ENCODE measurements around the gene TOB1.
"Not testable (repeated sequence)": the region's sequence is repeated elsewhere in the genome, so short reads cannot be mapped to it uniquely, and the experiment has no call there.

The TOB1 gene

GRCh38 chr17:50902372-50903353 is 36.5 kb upstream of the TOB1 start:
- H3K4me1 ChIP-seq (ENCODE audit: insufficient read depth, low read length): peaks cover 44% of the 10 kb centered on the region
- H3K9ac ChIP-seq (ENCODE audit: low read depth, low read length): no peak overlapping the region
- H3K9me3 ChIP-seq (ENCODE audit: control insufficient read depth, insufficient read depth, low read length): no peaks in the 10 kb centered on the region
- no peaks in the 10 kb centered on the region for H3K36me3 ChIP-seq (ENCODE audit: insufficient read depth, low read length)

GRCh38 chr17:50900383-50900892 is 34.3 kb upstream of the TOB1 start:
- Histone ChIP-seq H3K4me1 (ENCODE audit: insufficient read depth, low read length) (peaks cover 41% of the 10 kb centered on the region), H3K36me3 (ENCODE audit: insufficient read depth, low read length) (no peaks in the 10 kb centered on the region), H3K9me3 (ENCODE audit: control insufficient read depth, insufficient read depth, low read length) (no peaks in the 10 kb centered on the region), H3K9ac (ENCODE audit: low read depth, low read length) (no peak overlapping the region)

- Histone ChIP-seq H3K9me3 (ENCODE audit: control insufficient read depth, insufficient read depth, low read length) (no peaks in the 10 kb centered on the region), H3K4me1 (ENCODE audit: insufficient read depth, low read length) (peaks cover 34% of the 10 kb centered on the region), H3K36me3 (ENCODE audit: insufficient read depth, low read length) (no peaks in the 10 kb centered on the region), H3K9ac (ENCODE audit: low read depth, low read length) (no peak overlapping the region)
Observed at GRCh38 chr17:50899559-50900319, 33.6 kb upstream of the TOB1 start.

- H3K9ac ChIP-seq (ENCODE audit: low read depth, low read length): no peak overlapping the region
- no peaks in the 10 kb centered on the region for H3K9me3 ChIP-seq (ENCODE audit: control insufficient read depth, insufficient read depth, low read length)
- H3K4me1 ChIP-seq (ENCODE audit: insufficient read depth, low read length): peaks cover 27% of the 10 kb centered on the region
- no peaks in the 10 kb centered on the region for H3K36me3 ChIP-seq (ENCODE audit: insufficient read depth, low read length)
Observed at GRCh38 chr17:50899005-50899460, 32.9 kb upstream of the TOB1 start.

DNA sequence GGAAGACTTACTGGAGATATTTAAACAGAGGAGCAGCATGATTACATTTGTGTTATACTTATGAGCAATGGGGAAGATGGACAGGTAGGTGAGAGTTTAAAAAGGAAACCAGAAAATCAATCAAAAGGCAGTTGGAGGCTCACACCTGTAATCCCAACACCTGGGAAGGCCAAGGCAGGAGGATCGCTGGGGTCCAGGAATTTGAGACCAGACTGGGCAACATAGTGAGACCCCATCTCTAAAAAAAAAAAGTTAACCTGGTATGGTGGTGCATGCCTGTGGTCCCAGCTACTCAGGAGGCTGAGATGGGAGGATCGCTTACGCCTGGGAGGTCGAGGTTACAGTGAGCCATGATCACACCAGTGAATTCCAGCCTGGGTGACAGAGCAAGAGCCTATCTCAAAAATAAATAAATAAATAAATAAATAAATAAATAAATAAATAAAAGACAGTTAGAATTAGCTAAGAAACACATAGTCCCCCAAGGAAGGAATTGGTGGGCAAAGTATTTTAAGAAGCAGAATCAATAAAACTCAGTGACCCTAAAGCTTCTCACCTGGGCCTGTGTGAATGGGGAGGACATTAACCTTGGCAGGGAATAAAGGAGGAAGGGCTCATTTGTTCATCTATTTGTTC is 32.3 kb upstream of the TOB1 start:
- H3K9ac ChIP-seq (ENCODE audit: low read depth, low read length): no peak overlapping the region
- H3K9me3 ChIP-seq (ENCODE audit: control insufficient read depth, insufficient read depth, low read length): no peaks in the 10 kb centered on the region
- H3K4me1 ChIP-seq (ENCODE audit: insufficient read depth, low read length): peaks cover 24% of the 10 kb centered on the region
- H3K36me3 ChIP-seq (ENCODE audit: insufficient read depth, low read length): no peaks in the 10 kb centered on the region

DNA sequence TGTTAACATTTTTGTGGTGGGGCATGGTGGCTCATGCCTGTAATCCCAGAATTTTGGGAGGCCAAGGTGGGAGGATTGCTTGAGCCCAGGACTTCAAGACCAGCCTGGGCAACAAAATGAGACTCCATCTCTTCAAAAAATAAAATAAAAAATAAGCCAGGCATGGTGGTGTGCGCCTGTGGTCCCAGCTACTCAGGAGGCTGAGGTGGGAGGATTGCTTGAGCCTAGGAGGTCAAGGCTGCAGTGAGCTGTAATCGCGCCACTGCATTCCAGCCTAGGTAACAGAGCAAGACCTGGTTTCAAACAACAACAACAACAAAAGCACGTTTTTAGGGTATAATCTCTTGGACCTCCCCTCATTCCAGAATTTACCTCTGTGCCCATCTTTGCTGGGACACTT is 28.4 kb upstream of the TOB1 start:
- H3K9ac ChIP-seq (ENCODE audit: low read depth, low read length); H3K36me3 ChIP-seq (ENCODE audit: insufficient read depth, low read length); H3K9me3 ChIP-seq (ENCODE audit: control insufficient read depth, insufficient read depth, low read length): not testable (repeated sequence)
- peaks cover 25% of the 10 kb centered on the region for H3K4me1 ChIP-seq (ENCODE audit: insufficient read depth, low read length)

GRCh38 chr17:50893183-50893993 is 27.2 kb upstream of the TOB1 start:
- Histone ChIP-seq H3K9me3 (ENCODE audit: control insufficient read depth, insufficient read depth, low read length) (no peaks in the 10 kb centered on the region), H3K9ac (ENCODE audit: low read depth, low read length) (no peak overlapping the region), H3K36me3 (ENCODE audit: insufficient read depth, low read length) (no peaks in the 10 kb centered on the region), H3K4me1 (ENCODE audit: insufficient read depth, low read length) (peaks cover 29% of the 10 kb centered on the region)

DNA sequence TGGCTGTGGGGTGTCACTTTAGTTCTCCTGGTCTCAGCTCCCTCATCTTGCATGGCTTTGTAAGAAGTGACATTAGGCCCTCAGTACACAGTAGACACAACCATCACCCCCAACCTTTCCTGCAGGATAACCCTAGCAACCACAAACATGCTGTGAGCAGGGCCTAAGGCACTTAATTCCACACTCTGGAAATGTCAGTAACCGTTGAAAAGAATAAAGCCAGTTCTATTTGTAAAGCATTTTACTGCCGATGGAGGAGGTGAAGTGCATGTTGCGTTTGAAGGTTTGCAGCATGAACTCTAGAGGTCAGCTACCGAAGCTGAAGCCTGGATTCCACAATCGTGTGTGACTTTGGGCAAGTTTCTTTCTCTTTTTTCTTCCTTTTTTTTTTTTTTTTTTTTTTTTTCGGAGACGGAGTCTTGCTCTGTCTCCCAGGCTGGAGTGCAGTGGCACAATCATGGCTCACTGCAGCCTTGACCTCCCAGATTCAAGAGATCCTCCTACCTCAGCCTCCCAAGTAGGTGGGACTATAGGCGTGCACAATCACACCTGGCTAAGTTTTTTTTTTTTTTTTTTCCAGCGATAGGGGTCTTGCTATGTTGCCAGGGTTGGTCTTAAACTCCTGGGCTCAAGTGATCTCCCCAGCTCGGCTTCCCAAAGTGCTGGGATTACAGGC is 26.1 kb upstream of the TOB1 start:
- no peaks in the 10 kb centered on the region for H3K36me3 ChIP-seq (ENCODE audit: insufficient read depth, low read length)

GRCh38 chr17:50891577-50891989 is 25.4 kb upstream of the TOB1 start:
- Histone ChIP-seq H3K36me3 (ENCODE audit: insufficient read depth, low read length) (no peaks in the 10 kb centered on the region), H3K4me1 (ENCODE audit: insufficient read depth, low read length) (peaks cover 32% of the 10 kb centered on the region), H3K9ac (ENCODE audit: low read depth, low read length) (no peak overlapping the region), H3K9me3 (ENCODE audit: control insufficient read depth, insufficient read depth, low read length) (no peaks in the 10 kb centered on the region)

More for the DNA sequence above, 26.1 kb upstream of the TOB1 start:
- H3K9me3 ChIP-seq (ENCODE audit: control insufficient read depth, insufficient read depth, low read length): no peaks in the 10 kb centered on the region
- peaks cover 32% of the 10 kb centered on the region for H3K4me1 ChIP-seq (ENCODE audit: insufficient read depth, low read length)
- H3K9ac ChIP-seq (ENCODE audit: low read depth, low read length): no peak overlapping the region

DNA sequence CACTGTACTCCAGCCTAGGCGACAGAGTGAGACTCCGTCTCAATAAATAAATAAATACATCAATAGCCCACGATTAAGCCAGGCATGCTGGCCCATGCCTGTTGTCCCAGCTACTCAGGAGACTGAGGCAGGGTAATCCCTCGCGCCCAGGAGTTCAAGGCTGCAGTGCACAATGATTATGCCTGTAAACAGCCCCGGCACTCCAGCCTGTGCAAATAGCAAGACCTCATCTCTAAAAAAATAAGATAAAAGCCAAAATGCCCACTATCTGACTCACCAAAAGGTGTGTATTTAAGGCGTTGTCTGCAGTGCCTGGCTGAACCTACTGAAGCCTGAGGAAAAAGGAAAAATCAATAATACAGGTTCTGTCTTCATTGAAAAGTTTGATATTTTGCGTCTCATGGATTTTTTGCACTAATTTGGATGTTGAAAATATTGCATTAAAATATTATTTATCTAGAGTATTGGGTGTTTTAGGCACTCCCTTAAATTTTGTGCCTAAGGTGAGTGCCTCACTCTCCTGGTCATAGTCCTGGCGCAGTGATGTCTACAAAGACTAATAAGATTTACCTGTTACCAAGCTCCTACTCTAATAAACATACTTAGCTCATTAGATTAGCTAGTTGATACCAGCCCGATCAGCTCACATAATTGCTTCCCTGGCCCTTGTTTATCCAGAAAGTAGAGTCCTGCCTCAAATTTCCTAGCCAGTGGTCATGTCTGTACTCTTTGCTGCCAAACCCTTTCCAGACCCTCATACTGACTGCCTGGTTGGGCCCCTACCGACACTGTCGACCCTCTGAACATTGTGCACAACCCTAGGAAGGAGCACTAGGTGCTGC is 24.7 kb upstream of the TOB1 start:
- H3K9ac ChIP-seq (ENCODE audit: low read depth, low read length): no peak overlapping the region
- H3K4me1 ChIP-seq (ENCODE audit: insufficient read depth, low read length): peaks cover 32% of the 10 kb centered on the region
- H3K36me3 ChIP-seq (ENCODE audit: insufficient read depth, low read length): no peaks in the 10 kb centered on the region
- no peaks in the 10 kb centered on the region for H3K9me3 ChIP-seq (ENCODE audit: control insufficient read depth, insufficient read depth, low read length)

DNA sequence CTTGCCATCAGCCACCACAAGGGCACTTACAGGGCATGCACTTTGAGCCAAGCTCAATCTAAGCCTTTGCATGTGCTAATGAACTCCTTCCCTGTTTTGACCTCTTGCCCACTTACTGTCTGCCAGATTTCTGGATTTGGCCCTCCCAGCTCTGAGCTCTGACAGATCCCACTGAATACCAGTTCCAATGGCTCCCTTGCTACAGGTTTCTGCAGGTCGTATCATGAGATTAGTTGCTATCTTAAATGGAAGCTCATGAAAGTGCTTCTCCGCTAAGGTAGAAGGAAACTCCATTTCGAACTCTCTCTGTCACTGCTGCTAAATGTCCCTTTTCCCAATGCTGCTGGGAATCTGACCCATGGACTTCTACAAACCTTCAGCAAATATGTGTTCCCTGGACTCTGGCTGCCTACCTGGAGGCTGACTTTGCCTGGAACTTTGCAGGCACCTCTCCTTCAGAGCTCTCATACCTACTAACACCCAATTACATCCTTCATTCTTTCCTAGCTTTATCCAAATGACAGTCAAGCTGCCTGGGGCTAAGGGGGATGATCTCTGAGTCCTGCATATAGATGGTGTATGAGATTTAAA is 23.5 kb upstream of the TOB1 start:
- Histone ChIP-seq H3K36me3 (ENCODE audit: insufficient read depth, low read length) (no peaks in the 10 kb centered on the region), H3K9me3 (ENCODE audit: control insufficient read depth, insufficient read depth, low read length) (no peaks in the 10 kb centered on the region), H3K4me1 (ENCODE audit: insufficient read depth, low read length) (peaks cover 33% of the 10 kb centered on the region), H3K9ac (ENCODE audit: low read depth, low read length) (no peak overlapping the region)

GRCh38 chr17:50887705-50888245 is 21.6 kb upstream of the TOB1 start:
- H3K9ac ChIP-seq (ENCODE audit: low read depth, low read length): no peak overlapping the region
- H3K9me3 ChIP-seq (ENCODE audit: control insufficient read depth, insufficient read depth, low read length): no peaks in the 10 kb centered on the region
- H3K36me3 ChIP-seq (ENCODE audit: insufficient read depth, low read length): no peaks in the 10 kb centered on the region
- peaks cover 34% of the 10 kb centered on the region for H3K4me1 ChIP-seq (ENCODE audit: insufficient read depth, low read length)
